GM23338 (cell line): Measurements from ENCODE around the gene HIVEP2. TPM values are rescaled to one million over a fixed set of nuclear protein-coding genes. Genes with fewer than 3 reads are reported as not detected.

Experiments
- ATAC-seq: fragments of 200-7000 bp; cut with Tn5 transposase; 3 replicates; pipeline ENCODE4 v1.9.1; 2020
- DNase-seq: peaks from one replicate; pipeline ENCODE4 v3.0.0-alpha.2; 2015; ENCODE audit warnings: low spot score
- H2AFZ ChIP-seq: fragments of 200-600 bp; sonication (generic); 2 replicates; pipeline ENCODE4 v1.8.0; 2016; ENCODE audit warnings: antibody characterized with exemption, mild to moderate bottlenecking, moderate library complexity
- H3F3A ChIP-seq: fragments of 200-600 bp; sonication (generic); replicated peaks from 2 replicates; pipeline ENCODE4 v1.8.0; 2017; ENCODE audit warnings: antibody characterized with exemption, mixed run types, low read depth
- H3K27ac ChIP-seq: fragments of 200-600 bp; sonication (generic); 2 replicates; pipeline ENCODE4 v1.6.1; 2016; ENCODE audit warnings: low read depth
- H3K27me3 ChIP-seq: fragments of 200-600 bp; sonication (generic); 2 replicates; pipeline ENCODE4 v1.8.0; 2016; ENCODE audit warnings: mild to moderate bottlenecking, mixed run types, moderate library complexity; ENCODE audit not compliant: insufficient read depth
- H3K36me3 ChIP-seq: fragments of 200-600 bp; sonication (generic); 2 replicates; pipeline ENCODE4 v1.8.0; 2016; ENCODE audit warnings: mild to moderate bottlenecking; ENCODE audit not compliant: insufficient read depth
- H3K4me1 ChIP-seq: fragments of 200-600 bp; sonication (generic); 2 replicates; pipeline ENCODE4 v1.8.0; 2016; ENCODE audit warnings: mild to moderate bottlenecking, moderate library complexity; ENCODE audit not compliant: insufficient read depth
- H3K4me2 ChIP-seq: fragments of 200-600 bp; sonication (generic); 2 replicates; pipeline ENCODE4 v1.7.1; 2017; ENCODE audit warnings: mixed run types
- H3K4me3 ChIP-seq: fragments of 200-600 bp; sonication (generic); 2 replicates; pipeline ENCODE4 v1.6.1; 2016; ENCODE audit warnings: mixed run types
- H3K79me2 ChIP-seq: fragments of 200-600 bp; sonication (generic); replicated peaks from 2 replicates; pipeline ENCODE4 v1.8.0; 2017; ENCODE audit warnings: mild to moderate bottlenecking; ENCODE audit not compliant: insufficient read depth
- H3K9me2 ChIP-seq: fragments of 200-600 bp; sonication (generic); 2 replicates; pipeline ENCODE4 v1.8.0; 2017; ENCODE audit not compliant: insufficient read depth
- H4K20me1 ChIP-seq: fragments of 200-600 bp; sonication (generic); replicated peaks from 2 replicates; pipeline ENCODE4 v1.8.0; 2017; ENCODE audit warnings: mild to moderate bottlenecking; ENCODE audit not compliant: insufficient read depth
- H3K27ac Mint-ChIP-seq: 2 replicates; pipeline ENCODE4 v1.8.0; 2020; ENCODE audit warnings: inconsistent platforms, mild to moderate bottlenecking, moderate library complexity, mixed read lengths
- H3K27me3 Mint-ChIP-seq: 3 replicates; pipeline ENCODE4 v1.8.0; 2022; ENCODE audit warnings: low read depth, mild to moderate bottlenecking, moderate library complexity, mixed read lengths, inconsistent platforms; ENCODE audit not compliant: insufficient read depth, poor library complexity
- H3K36me3 Mint-ChIP-seq: 3 replicates; pipeline ENCODE4 v1.8.0; 2021; ENCODE audit warnings: low read depth, mild to moderate bottlenecking, inconsistent platforms, moderate library complexity, mixed read lengths
- H3K4me1 Mint-ChIP-seq: 3 replicates; pipeline ENCODE4 v1.8.0; 2020; ENCODE audit warnings: mild to moderate bottlenecking, inconsistent platforms, mixed read lengths
- H3K4me3 Mint-ChIP-seq: 3 replicates; pipeline ENCODE4 v1.8.0; 2021; ENCODE audit warnings: moderate library complexity, mild to moderate bottlenecking, inconsistent platforms, mixed read lengths
- H3K9me3 Mint-ChIP-seq: 3 replicates; pipeline ENCODE4 v1.8.0; 2020; ENCODE audit warnings: moderate library complexity, mild to moderate bottlenecking, inconsistent platforms, mixed read lengths
- CREB1 ChIP-seq: fragments of 250-450 bp; sonication (Bioruptor Pico); IDR thresholded peaks from 2 replicates; pipeline ENCODE4 v1.5.0; 2020; ENCODE audit warnings: low read depth, mild to moderate bottlenecking, moderate library complexity
- CTCF ChIP-seq, 2 experiments: fragments of 200-600 bp in 1 of 2; sonication (generic) in 1 of 2; conservative IDR thresholded peaks; 2 replicates each; pipeline versions ENCODE4 v1.5.1 to v1.6.1; 2016 to 2017; ENCODE audit warnings: antibody characterized with exemption in 2 of 2, low read depth in 2 of 2, mild to moderate bottlenecking in 2 of 2, moderate library complexity in 1 of 2
- JUNB ChIP-seq: IDR thresholded peaks from one replicate; pipeline ENCODE4 v1.6.1; 2016; ENCODE audit warnings: antibody characterized with exemption; ENCODE audit not compliant: unreplicated experiment
- NANOG ChIP-seq: IDR thresholded peaks from 2 replicates; pipeline ENCODE4 v1.6.1; 2016; ENCODE audit warnings: antibody characterized with exemption, borderline replicate concordance
- REST ChIP-seq: IDR thresholded peaks from one replicate; pipeline ENCODE4 v1.6.1; 2018; ENCODE audit warnings: antibody characterized with exemption; ENCODE audit not compliant: unreplicated experiment
- ZNF331 ChIP-seq: fragments of 250-450 bp; sonication (Bioruptor Pico); IDR thresholded peaks from 2 replicates; pipeline ENCODE4 v1.5.0; 2020; ENCODE audit warnings: low read depth, mild to moderate bottlenecking, moderate library complexity
- polyA plus RNA-seq: library from polyadenylated mRNA; unstranded; fragments of >200 nt; fragmentation: Nextera tagmentation; extraction: Ambion mirVana; gene quantifications from 2 replicates; pipeline ENCODE4 v1.2.1, GENCODE V29; 2016
- total RNA-seq: library from RNA; depleted of rRNA; stranded (reverse); fragments of >200 nt; shearing (Covaris generic); gene quantifications from 2 replicates; pipeline ENCODE4 v1.2.3, GENCODE V29; 2014
- TF ChIP-seq, protein P1 (sequence below): IDR thresholded peaks from 2 replicates; pipeline ENCODE4 v1.6.1; 2016; ENCODE audit warnings: antibody characterized with exemption

HIVEP2 gene
- total and polyA plus RNA-seq, 2 experiments from 2014 or later: 1.5 to 7.4 TPM

GRCh38 chr6:142898927-142899895 lies 45.8 kb downstream of the HIVEP2 start (continued):
- TF ChIP-seq, protein P1, sequence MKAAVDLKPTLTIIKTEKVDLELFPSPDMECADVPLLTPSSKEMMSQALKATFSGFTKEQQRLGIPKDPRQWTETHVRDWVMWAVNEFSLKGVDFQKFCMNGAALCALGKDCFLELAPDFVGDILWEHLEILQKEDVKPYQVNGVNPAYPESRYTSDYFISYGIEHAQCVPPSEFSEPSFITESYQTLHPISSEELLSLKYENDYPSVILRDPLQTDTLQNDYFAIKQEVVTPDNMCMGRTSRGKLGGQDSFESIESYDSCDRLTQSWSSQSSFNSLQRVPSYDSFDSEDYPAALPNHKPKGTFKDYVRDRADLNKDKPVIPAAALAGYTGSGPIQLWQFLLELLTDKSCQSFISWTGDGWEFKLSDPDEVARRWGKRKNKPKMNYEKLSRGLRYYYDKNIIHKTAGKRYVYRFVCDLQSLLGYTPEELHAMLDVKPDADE: no peak
- no peak for TF ChIP-seq NANOG

GRCh38 chr6:142897659-142898058 lies 47.3 kb downstream of the HIVEP2 start:
- no peaks in the 10 kb centered on the region for H3F3A ChIP-seq
- Mint-ChIP-seq H3K27ac (no peak overlapping the region), H3K4me3 (no peak overlapping the region), H3K9me3 (no peaks in the 10 kb centered on the region), H3K4me1 (peaks cover 8% of the 10 kb centered on the region; the same call in 2 of the 3 replicates), H3K27me3 (no peaks in the 10 kb centered on the region), H3K36me3 (no peaks in the 10 kb centered on the region)
- no peaks in the 10 kb centered on the region for H3K27me3 ChIP-seq
- ATAC-seq (no peak), DNase-seq (no peak)
- H3K4me2 ChIP-seq: no peak overlapping the region
- no peaks in the 10 kb centered on the region for H4K20me1 ChIP-seq
- H3K9me2 ChIP-seq: no peaks in the 10 kb centered on the region
- H3K79me2 ChIP-seq: peaks cover 6% of the 10 kb centered on the region; the same call in 1 of the 2 replicates
- no peaks in the 10 kb centered on the region for H3K36me3 ChIP-seq
- no peaks in the 10 kb centered on the region for H3K4me1 ChIP-seq
- H3K27ac ChIP-seq: no peak overlapping the region
- H3K4me3 ChIP-seq: no peak overlapping the region
- H2AFZ ChIP-seq: no peak overlapping the region
- TF ChIP-seq CTCF (conservative IDR thresholded peaks at IDR 0.05; ENCODE audit: low read depth in 2 of 2) (no peak), CREB1 (CRISPR knock-in tag) (no peak), JUNB (no peak), ZNF331 (CRISPR knock-in tag) (no peak), REST (no peak)
